Left ventricle myocardium inferior (tissue), 1 donor: ENCODE measurements around the gene RPP14. TPM values are rescaled to one million over a fixed set of nuclear protein-coding genes. Genes with fewer than 3 reads are reported as not detected.

Source experiments
- DNase-seq: peaks from one replicate; pipeline ENCODE4 v3.0.0-alpha.2; 2020
- H3K27ac ChIP-seq: fragments of 200-600 bp; replicated peaks from 2 replicates; pipeline ENCODE4 v1.8.0; 2021
- H3K27me3 ChIP-seq: fragments of 200-600 bp; 2 replicates; pipeline ENCODE4 v1.8.0; 2021; ENCODE audit warnings: low read depth
- H3K36me3 ChIP-seq: fragments of 200-600 bp; 2 replicates; pipeline ENCODE4 v1.8.0; 2021
- H3K4me1 ChIP-seq: fragments of 200-600 bp; 2 replicates; pipeline ENCODE4 v1.8.0; 2021
- H3K4me3 ChIP-seq: fragments of 200-600 bp; 2 replicates; pipeline ENCODE4 v1.8.0; 2021; ENCODE audit warnings: mild to moderate bottlenecking, moderate library complexity
- H3K9me3 ChIP-seq: fragments of 200-600 bp; replicated peaks from 2 replicates; pipeline ENCODE4 v1.8.0; 2021
- CTCF ChIP-seq: fragments of 200-600 bp; IDR thresholded peaks from 2 replicates; pipeline ENCODE4 v1.8.0; 2021; ENCODE audit warnings: antibody characterized with exemption, mild to moderate bottlenecking, borderline replicate concordance
- intact Hi-C: fragments of 100-400 bp; cut with micrococcal nuclease; formaldehyde crosslinking; loops from one replicate; pipeline ENCODE4 v1.11.0; 2022
- total RNA-seq: library from RNA; stranded (reverse); fragmentation: NEBNext Ultra II Directional; extraction: Animal tissue kit (Norgen Biotek cat#: 25700); gene quantifications from one replicate; pipeline ENCODE4 v1.2.1, GENCODE V29; 2021
- donor health status: DM: no; HTN: yes; CAD: no; lungs with severe emphysema.

Gene RPP14
- total RNA-seq, 1 donor from 2014 or later, result 22.7 TPM

GRCh38 chr3:58353722-58354553, 47.9 kb downstream of the RPP14 start:
- no peak for TF ChIP-seq CTCF
- intact Hi-C loops, result no loop called here
- no peak overlapping the region for H3K4me3 ChIP-seq
- DNase-seq, result no peak
- no peaks in the 10 kb centered on the region for H3K9me3 ChIP-seq
- peaks cover 40% of the 10 kb centered on the region for H3K4me1 ChIP-seq
- H3K27me3 ChIP-seq, result no peaks in the 10 kb centered on the region
- no peaks in the 10 kb centered on the region for H3K36me3 ChIP-seq
- no peak overlapping the region for H3K27ac ChIP-seq

- Histone ChIP-seq H3K4me1 (peaks cover 33% of the 10 kb centered on the region), H3K4me3 (no peak overlapping the region), H3K36me3 (no peaks in the 10 kb centered on the region), H3K27ac (no peak overlapping the region), H3K27me3 (no peaks in the 10 kb centered on the region), H3K9me3 (no peaks in the 10 kb centered on the region)
- intact Hi-C loops, result no loop called here
- no peak for DNase-seq
- TF ChIP-seq CTCF, result no peak
Measured at GRCh38 chr3:58355179-58355578, 49.1 kb downstream of the RPP14 start.

- no peak overlapping the region for H3K27ac ChIP-seq
- TF ChIP-seq CTCF, result no peak
- intact Hi-C loops, result no loop called here
- H3K9me3 ChIP-seq, result no peaks in the 10 kb centered on the region
- peaks cover 25% of the 10 kb centered on the region for H3K4me1 ChIP-seq
- H3K4me3 ChIP-seq, result no peak overlapping the region
- DNase-seq, result no peak
- no peaks in the 10 kb centered on the region for H3K27me3 ChIP-seq
- no peaks in the 10 kb centered on the region for H3K36me3 ChIP-seq
Measured at GRCh38 chr3:58356054-58356453, 50.0 kb downstream of the RPP14 start.

GRCh38 chr3:58357402-58357801, 51.4 kb downstream of the RPP14 start:
- intact Hi-C loops, result no loop called here
- DNase-seq, result no peak
- no peak for TF ChIP-seq CTCF
- no peaks in the 10 kb centered on the region for H3K27me3 ChIP-seq
- H3K9me3 ChIP-seq, result no peaks in the 10 kb centered on the region
- H3K4me1 ChIP-seq, result peaks cover 17% of the 10 kb centered on the region
- no peaks in the 10 kb centered on the region for H3K36me3 ChIP-seq
- no peak overlapping the region for H3K27ac ChIP-seq
- no peak overlapping the region for H3K4me3 ChIP-seq

GRCh38 chr3:58358092-58358491, 52.0 kb downstream of the RPP14 start:
- no peaks in the 10 kb centered on the region for H3K9me3 ChIP-seq
- H3K27ac ChIP-seq, result no peak overlapping the region
- intact Hi-C loops, result no loop called here
- H3K4me1 ChIP-seq, result peaks cover 17% of the 10 kb centered on the region
- no peak overlapping the region for H3K4me3 ChIP-seq
- no peaks in the 10 kb centered on the region for H3K27me3 ChIP-seq
- TF ChIP-seq CTCF, result no peak
- no peak for DNase-seq
- no peaks in the 10 kb centered on the region for H3K36me3 ChIP-seq
